Liver (tissue), 9 donors: Measurements from ENCODE around the gene RNU1-2. TPM values are rescaled to one million over a fixed set of nuclear protein-coding genes. Genes with fewer than 3 reads are reported as not detected.

Experiments
- DNase-seq: peaks from one replicate; pipeline ENCODE4 v3.0.0-alpha.2; 2017; ENCODE audit warnings: low spot score
- H3K27ac ChIP-seq, 2 donors: one replicate each; pipeline ENCODE4 v1.7.0; 2013; ENCODE audit warnings: inconsistent platforms in 2 of 2, low read length in 2 of 2, control low read depth in 1 of 2, low read depth in 1 of 2, mild to moderate bottlenecking in 1 of 2
- H3K27me3 ChIP-seq, 4 donors: one replicate each; pipeline versions ENCODE4 v1.6.1 to v1.7.0; 2013; ENCODE audit warnings: low read length in 3 of 4, inconsistent platforms in 1 of 4, mild to moderate bottlenecking in 1 of 4, moderate library complexity in 1 of 4; ENCODE audit not compliant: control insufficient read depth in 4 of 4, insufficient read depth in 4 of 4
- H3K36me3 ChIP-seq, 4 donors: one replicate each; pipeline versions ENCODE4 v1.6.1 to v1.7.0; 2013; ENCODE audit warnings: low read length in 3 of 4, mild to moderate bottlenecking in 3 of 4, low read depth in 1 of 4, moderate library complexity in 1 of 4; ENCODE audit not compliant: control insufficient read depth in 4 of 4, insufficient read depth in 3 of 4
- H3K4me1 ChIP-seq, 4 donors: one replicate each; pipeline versions ENCODE4 v1.6.1 to v1.7.0; 2013; ENCODE audit warnings: low read length in 3 of 4, mild to moderate bottlenecking in 3 of 4, moderate library complexity in 1 of 4; ENCODE audit not compliant: control insufficient read depth in 4 of 4, insufficient read depth in 4 of 4
- H3K4me3 ChIP-seq, 3 donors: one replicate each; pipeline versions ENCODE4 v1.6.1 to v1.7.0; 2013; ENCODE audit warnings: low read length in 3 of 3, control low read depth in 1 of 3, low read depth in 1 of 3, mild to moderate bottlenecking in 1 of 3
- H3K9ac ChIP-seq, 2 donors: one replicate each; pipeline ENCODE4 v1.7.0; 2013; ENCODE audit warnings: low read length in 2 of 2, mild to moderate bottlenecking in 2 of 2, moderate library complexity in 2 of 2, control low read depth in 1 of 2, low read depth in 1 of 2
- H3K9me3 ChIP-seq, 4 donors: one replicate each; pipeline versions ENCODE4 v1.6.1 to v1.7.0; 2013; ENCODE audit warnings: low read length in 3 of 4; ENCODE audit not compliant: control insufficient read depth in 4 of 4
- CTCF ChIP-seq: fragments of 150-350 bp; IDR thresholded peaks from 2 replicates; pipeline ENCODE4 v1.5.1; 2017; ENCODE audit warnings: improper control_type of control experiment, low read depth, low read length; ENCODE audit not compliant: missing input control
- EGR1 ChIP-seq, 2 donors: IDR thresholded peaks; 2 replicates each; pipeline ENCODE4 v1.6.1; 2016 to 2018; ENCODE audit warnings: antibody characterized with exemption in 2 of 2, low read depth in 2 of 2
- FOXA1 ChIP-seq: IDR thresholded peaks from 2 replicates; pipeline ENCODE4 v1.6.1; 2016; ENCODE audit warnings: antibody characterized with exemption
- FOXA2 ChIP-seq: IDR thresholded peaks from 2 replicates; pipeline ENCODE4 v1.6.1; 2016; ENCODE audit warnings: antibody characterized with exemption
- GABPA ChIP-seq, 2 donors: IDR thresholded peaks in 1 of 2; conservative IDR thresholded peaks in 1 of 2; 2 replicates each; pipeline ENCODE4 v1.6.1; 2016; ENCODE audit warnings: antibody characterized with exemption in 2 of 2, mild to moderate bottlenecking in 1 of 2, moderate library complexity in 1 of 2
- HNF4A ChIP-seq, 2 donors: conservative IDR thresholded peaks; 2 replicates each; pipeline ENCODE4 v1.6.1; 2016; ENCODE audit warnings: antibody characterized with exemption in 2 of 2, mild to moderate bottlenecking in 2 of 2
- HNF4G ChIP-seq: IDR thresholded peaks from 2 replicates; pipeline ENCODE4 v1.6.1; 2016; ENCODE audit warnings: antibody characterized with exemption
- JUND ChIP-seq, 2 donors: IDR thresholded peaks; 2 replicates each; pipeline ENCODE4 v1.6.1; 2016; ENCODE audit warnings: antibody characterized with exemption in 2 of 2
- NR2F2 ChIP-seq: IDR thresholded peaks from 2 replicates; pipeline ENCODE4 v1.6.1; 2016; ENCODE audit warnings: antibody characterized with exemption
- RAD21 ChIP-seq, 2 donors: IDR thresholded peaks; 2 replicates each; pipeline ENCODE4 v1.6.1; 2016; ENCODE audit warnings: antibody characterized with exemption in 2 of 2, mild to moderate bottlenecking in 2 of 2
- REST ChIP-seq: IDR thresholded peaks from 2 replicates; pipeline ENCODE4 v1.6.1; 2016; ENCODE audit warnings: antibody characterized with exemption, mild to moderate bottlenecking
- RXRA ChIP-seq, 2 donors: IDR thresholded peaks; 2 replicates each; pipeline ENCODE4 v1.6.1; 2017 to 2018; ENCODE audit warnings: antibody characterized with exemption in 2 of 2, mild to moderate bottlenecking in 1 of 2
- SP1 ChIP-seq: IDR thresholded peaks from 2 replicates; pipeline ENCODE4 v1.6.1; 2018; ENCODE audit warnings: antibody characterized with exemption, mild to moderate bottlenecking
- TAF1 ChIP-seq: conservative IDR thresholded peaks from 2 replicates; pipeline ENCODE4 v1.6.1; 2016; ENCODE audit warnings: antibody characterized with exemption, mild to moderate bottlenecking
- YY1 ChIP-seq: IDR thresholded peaks from 2 replicates; pipeline ENCODE4 v1.6.1; 2016; ENCODE audit warnings: antibody characterized with exemption, mild to moderate bottlenecking
- ZBTB33 ChIP-seq: IDR thresholded peaks from 2 replicates; pipeline ENCODE4 v1.6.1; 2016; ENCODE audit warnings: antibody characterized with exemption
- WGBS: extraction: QIAGEN DNeasy Blood & Tissue Kit; methylation state at CpG from one replicate; pipeline ENCODE4 v1.1.7; 2013; 5-methylcytosine and 5-hydroxymethylcytosine counted together
- polyA plus RNA-seq, 2 donors: library from polyadenylated mRNA; stranded (reverse) in 1 of 2; unstranded in 1 of 2; fragments of 200-250 nt in 1 of 2; fragments of >200 nt in 1 of 2; fragmentation: Nextera tagmentation in 1 of 2; extraction: Ambion mirVana in 1 of 2; gene quantifications; one replicate each; pipeline versions ENCODE4 v1.2.1 to v1.2.3, GENCODE V29; 2013 to 2015
- total RNA-seq, 2 donors: library from RNA; depleted of rRNA; stranded (reverse); fragments of >200 nt; gene quantifications; one replicate each; pipeline ENCODE4 v1.2.3, GENCODE V29; 2014
- TF ChIP-seq, protein P1 (sequence below): IDR thresholded peaks from 2 replicates; pipeline ENCODE4 v1.6.1; 2016; ENCODE audit warnings: antibody characterized with exemption
- TF ChIP-seq, protein P2 (sequence below): IDR thresholded peaks from 2 replicates; pipeline ENCODE4 v1.6.1; 2016; ENCODE audit warnings: antibody characterized with exemption
- donor health status: healthy.
- donor health status: healthy.
- donor health status: healthy.
- donor health status: healthy.
- donor health status: healthy.

The RNU1-2 gene
- total and polyA plus RNA-seq, 4 donors, result under 0.01 to 16.7 (median under 0.01) TPM; not detected in 1

DNA sequence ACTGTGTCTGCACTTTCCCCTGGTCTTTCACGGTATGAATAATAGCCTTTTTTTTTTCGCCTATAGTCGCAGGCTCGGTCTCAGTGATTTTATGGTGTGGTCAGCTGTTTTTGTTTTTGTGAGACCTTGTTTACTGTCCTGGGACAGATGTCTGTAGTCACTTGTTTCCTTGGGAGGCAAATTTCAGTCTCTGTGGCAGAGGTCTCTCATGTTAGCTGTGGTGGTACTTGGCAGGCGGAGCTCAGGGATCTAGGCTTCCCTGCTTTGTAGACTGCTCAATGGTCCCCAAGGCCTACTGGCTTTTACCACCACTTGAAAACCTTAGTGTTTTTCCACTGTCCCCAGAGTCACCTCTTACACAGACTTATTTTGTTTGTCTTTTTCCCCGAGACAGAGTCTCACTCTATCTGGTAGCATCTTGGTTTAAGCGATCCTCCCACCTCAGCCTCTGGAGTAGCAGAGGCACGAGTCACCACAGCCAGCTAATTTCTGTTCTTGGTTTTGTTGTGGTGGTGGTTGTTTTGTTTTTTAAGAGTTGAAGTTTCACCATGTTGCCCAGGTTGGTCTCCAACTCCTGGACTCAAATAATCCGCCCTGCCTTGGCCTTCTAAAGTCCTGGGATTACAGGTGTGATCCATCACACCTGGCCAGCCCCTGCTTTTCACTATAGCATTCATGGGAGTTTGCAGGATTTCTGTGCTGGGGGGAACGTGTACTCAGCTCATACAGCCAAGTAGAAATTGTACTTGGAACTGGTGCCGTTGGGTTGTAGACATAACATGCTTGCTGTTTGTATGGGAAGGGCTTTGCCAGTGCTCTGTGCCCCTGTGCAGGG is 10.3 kb downstream of the RNU1-2 start:
- Histone ChIP-seq H3K4me3 (no peak overlapping the region), H3K36me3 (no peaks in the 10 kb centered on the region), H3K4me1 (peaks cover 2 to 36% (median 27%) of the 10 kb centered on the region in 4 donors), H3K9ac (no peak overlapping the region), H3K27me3 (no peaks in the 10 kb centered on the region), H3K27ac (peak overlapping the region; percentile 97 to 100), H3K9me3 (no peaks in the 10 kb centered on the region)
- TF ChIP-seq, protein P1, sequence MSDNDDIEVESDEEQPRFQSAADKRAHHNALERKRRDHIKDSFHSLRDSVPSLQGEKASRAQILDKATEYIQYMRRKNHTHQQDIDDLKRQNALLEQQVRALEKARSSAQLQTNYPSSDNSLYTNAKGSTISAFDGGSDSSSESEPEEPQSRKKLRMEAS, result no peak
- TF ChIP-seq JUND (IDR thresholded peaks at IDR 0.05) (no peak), GABPA (IDR thresholded peaks at IDR 0.05 in 1 of 2, conservative IDR thresholded peaks at IDR 0.05 in 1 of 2) (no peak), RAD21 (IDR thresholded peaks at IDR 0.05) (no peak), EGR1 (IDR thresholded peaks at IDR 0.05; ENCODE audit: low read depth in 2 of 2) (no peak), NR2F2 (no peak), ZBTB33 (no peak)
- no peak for DNase-seq
- 69% methylated on average over 11 of the region's 11 CpGs for WGBS

DNA sequence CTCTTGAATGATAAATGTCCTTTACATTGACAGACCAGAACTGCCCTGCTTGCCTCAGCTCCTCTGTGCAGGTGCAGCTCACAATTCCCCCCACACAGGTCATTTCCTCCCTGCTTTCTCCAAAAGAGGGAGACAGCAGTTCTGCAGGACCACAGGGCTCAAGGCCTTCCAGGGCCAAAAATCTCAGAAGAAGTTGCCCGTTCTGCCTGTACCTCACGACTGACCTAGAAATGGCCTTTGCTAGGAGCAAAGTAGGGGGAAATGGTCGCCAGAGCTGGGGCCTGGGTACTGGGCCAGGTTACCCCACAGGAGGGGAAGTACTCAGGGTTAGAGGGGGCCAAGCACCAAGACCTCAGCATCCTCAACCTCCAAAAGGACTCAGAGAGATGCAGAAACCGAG is 11.1 kb downstream of the RNU1-2 start:
- Histone ChIP-seq H3K36me3 (no peaks in the 10 kb centered on the region), H3K9me3 (no peaks in the 10 kb centered on the region), H3K4me3 (no peak overlapping the region), H3K4me1 (peaks cover 3 to 41% (median 27%) of the 10 kb centered on the region in 4 donors), H3K27ac (no peak overlapping the region), H3K27me3 (no peaks in the 10 kb centered on the region), H3K9ac (no peak overlapping the region)
- WGBS, result 84% methylated on average over 4 of the region's 4 CpGs
- no peak for TF ChIP-seq TAF1
- TF ChIP-seq NR2F2, result no peak
- no peak for TF ChIP-seq RXRA (IDR thresholded peaks at IDR 0.05)
- no peak for TF ChIP-seq CTCF
- TF ChIP-seq SP1, result no peak
- no peak for TF ChIP-seq HNF4G
- no peak for TF ChIP-seq REST
- no peak for TF ChIP-seq FOXA1
- TF ChIP-seq FOXA2, result no peak
- TF ChIP-seq JUND (IDR thresholded peaks at IDR 0.05), result no peak
- TF ChIP-seq, protein P1, result no peak
- no peak for TF ChIP-seq EGR1 (IDR thresholded peaks at IDR 0.05; ENCODE audit: low read depth in 2 of 2)
- no peak for TF ChIP-seq RAD21 (IDR thresholded peaks at IDR 0.05)
- TF ChIP-seq, protein P2, sequence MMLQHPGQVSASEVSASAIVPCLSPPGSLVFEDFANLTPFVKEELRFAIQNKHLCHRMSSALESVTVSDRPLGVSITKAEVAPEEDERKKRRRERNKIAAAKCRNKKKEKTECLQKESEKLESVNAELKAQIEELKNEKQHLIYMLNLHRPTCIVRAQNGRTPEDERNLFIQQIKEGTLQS, result no peak
- TF ChIP-seq YY1, result no peak
- TF ChIP-seq HNF4A (conservative IDR thresholded peaks at IDR 0.05), result no peak
- no peak for TF ChIP-seq GABPA (IDR thresholded peaks at IDR 0.05 in 1 of 2, conservative IDR thresholded peaks at IDR 0.05 in 1 of 2)
- TF ChIP-seq ZBTB33, result no peak
- no peak for DNase-seq
